IMR-90 (cell line): ENCODE results near the gene CALML3. TPM values are rescaled to one million over a fixed set of nuclear protein-coding genes. Genes with fewer than 3 reads are reported as not detected.

Experiments used
- ATAC-seq: fragments of 200-7000 bp; cut with Tn5 transposase; 2 replicates; pipeline ENCODE4 v1.9.1; 2020; ENCODE audit warnings: low read depth, mild to moderate bottlenecking, moderate library complexity
- BruUV-seq: library from RNA; stranded (reverse); fragments of 400-500 nt; replicated peaks from 2 replicates; lab custom pipeline; 2021; lab: Mats Ljungman, UMichigan
- CTCF ChIA-PET: fragments of 300-600 bp; formaldehyde crosslinking; extraction: SDS; loops from one replicate; lab custom pipeline; 2021; ENCODE audit warnings: antibody characterized with exemption; lab: Yijun Ruan, JAX
- POLR2A ChIA-PET: fragments of 300-600 bp; sonication (Branson Sonifier 250); formaldehyde crosslinking; loops from one replicate; lab custom pipeline; 2022; ENCODE audit warnings: antibody characterized with exemption; ENCODE audit not compliant: unreplicated experiment; lab: Charles Lee
- DNase-seq: peaks from one replicate; pipeline ENCODE4 v3.0.0; 2013
- H2AFZ ChIP-seq: replicated peaks from 2 replicates; pipeline ENCODE3; 2013; ENCODE audit warnings: low read length, mild to moderate bottlenecking; ENCODE audit not compliant: poor library complexity
- H2AK5ac ChIP-seq: 2 replicates; pipeline ENCODE4 v1.6.1; 2013; ENCODE audit warnings: low read depth, low read length, inconsistent platforms
- H2AK9ac ChIP-seq: replicated peaks from 2 replicates; pipeline ENCODE3; 2013; ENCODE audit warnings: mild to moderate bottlenecking, low read depth, low read length, moderate library complexity; ENCODE audit not compliant: poor library complexity
- H2BK120ac ChIP-seq: 2 replicates; pipeline ENCODE4 v1.6.1; 2013; ENCODE audit warnings: low read depth, low read length, inconsistent platforms
- H2BK15ac ChIP-seq: 3 replicates; pipeline ENCODE4 v1.6.1; 2013; ENCODE audit warnings: low read depth, low read length, inconsistent platforms
- H2BK20ac ChIP-seq: 2 replicates; pipeline ENCODE4 v1.6.1; 2013; ENCODE audit warnings: low read depth, mild to moderate bottlenecking, inconsistent platforms, low read length, moderate library complexity
- H2BK5ac ChIP-seq: 2 replicates; pipeline ENCODE4 v1.6.1; 2013; ENCODE audit warnings: mild to moderate bottlenecking, low read depth, low read length, inconsistent platforms; ENCODE audit not compliant: poor library complexity, severe bottlenecking
- H3K14ac ChIP-seq: replicated peaks from 2 replicates; pipeline ENCODE4 v1.6.1; 2013; ENCODE audit warnings: low read depth, low read length, inconsistent platforms
- H3K18ac ChIP-seq: 2 replicates; pipeline ENCODE4 v1.6.1; 2013; ENCODE audit warnings: low read depth, low read length, control low read depth
- H3K23ac ChIP-seq: 2 replicates; pipeline ENCODE4 v1.6.1; 2013; ENCODE audit warnings: low read depth, low read length, inconsistent platforms
- H3K27ac ChIP-seq: 2 replicates; pipeline ENCODE4 v1.5.1; 2013; ENCODE audit warnings: mild to moderate bottlenecking, control low read depth, low read length; ENCODE audit not compliant: insufficient read depth
- H3K27me3 ChIP-seq: 2 replicates; pipeline ENCODE4 v1.6.1; 2013; ENCODE audit warnings: low read length; ENCODE audit not compliant: control insufficient read depth, insufficient read depth
- H3K36me3 ChIP-seq: 2 replicates; pipeline ENCODE4 v1.6.1; 2013; ENCODE audit warnings: low read length, mixed read lengths; ENCODE audit not compliant: control insufficient read depth, insufficient read depth
- H3K4ac ChIP-seq: 2 replicates; pipeline ENCODE4 v1.6.1; 2013; ENCODE audit warnings: low read depth, low read length, inconsistent platforms
- H3K4me1 ChIP-seq: 2 replicates; pipeline ENCODE4 v1.6.1; 2013; ENCODE audit warnings: low read length, mixed read lengths; ENCODE audit not compliant: control insufficient read depth, insufficient read depth
- H3K4me2 ChIP-seq: 2 replicates; pipeline ENCODE4 v1.6.1; 2013; ENCODE audit warnings: low read depth, mild to moderate bottlenecking, control low read depth, low read length, moderate library complexity
- H3K4me3 ChIP-seq: 2 replicates; pipeline ENCODE4 v1.5.1; 2013; ENCODE audit warnings: low read depth, mild to moderate bottlenecking, control low read depth, low read length, moderate library complexity; ENCODE audit not compliant: insufficient read depth
- H3K56ac ChIP-seq: 2 replicates; pipeline ENCODE4 v1.6.1; 2013; ENCODE audit warnings: low read length, inconsistent platforms; ENCODE audit not compliant: insufficient read depth; ENCODE audit errors: extremely low read depth
- H3K79me1 ChIP-seq, 2 experiments: 2 replicates each; pipeline ENCODE4 v1.6.1; 2013; ENCODE audit warnings: low read length in 2 of 2, inconsistent platforms in 1 of 2, low read depth in 1 of 2
- H3K9ac ChIP-seq: 2 replicates; pipeline ENCODE4 v1.6.1; 2013; ENCODE audit warnings: low read depth, low read length, control low read depth
- H3K9me1 ChIP-seq: 2 replicates; pipeline ENCODE4 v1.6.1; 2013; ENCODE audit warnings: low read length, inconsistent platforms; ENCODE audit not compliant: insufficient read depth
- H3K9me3 ChIP-seq: 2 replicates; pipeline ENCODE4 v1.6.1; 2013; ENCODE audit warnings: low read length; ENCODE audit not compliant: control insufficient read depth, insufficient read depth
- H4K20me1 ChIP-seq: 2 replicates; pipeline ENCODE4 v1.6.1; 2013; ENCODE audit warnings: low read length, inconsistent platforms; ENCODE audit not compliant: insufficient read depth
- H4K5ac ChIP-seq: 2 replicates; pipeline ENCODE4 v1.6.1; 2013; ENCODE audit warnings: mild to moderate bottlenecking, low read depth, low read length, control low read depth
- H4K8ac ChIP-seq, 2 experiments: 2 replicates each; pipeline ENCODE4 v1.6.1; 2013; ENCODE audit warnings: low read depth in 2 of 2, low read length in 2 of 2, control low read depth in 1 of 2, inconsistent platforms in 1 of 2
- H4K91ac ChIP-seq: 2 replicates; pipeline ENCODE4 v1.6.1; 2013; ENCODE audit warnings: low read depth, low read length, inconsistent platforms; ENCODE audit not compliant: insufficient read depth
- CEBPB ChIP-seq: IDR thresholded peaks from 2 replicates; pipeline ENCODE4 v1.6.1; 2012; ENCODE audit warnings: low read depth, low read length, improper control_type of control experiment
- CHD1 ChIP-seq: IDR thresholded peaks from 2 replicates; pipeline ENCODE4 v1.6.1; 2012; ENCODE audit warnings: low read depth, low read length, improper control_type of control experiment
- MAFK ChIP-seq: IDR thresholded peaks from 2 replicates; pipeline ENCODE4 v1.6.1; 2012; ENCODE audit warnings: low read depth, low read length, improper control_type of control experiment
- MAZ ChIP-seq: IDR thresholded peaks from 2 replicates; pipeline ENCODE4 v1.6.1; 2012; ENCODE audit warnings: low read depth, mild to moderate bottlenecking, low read length, improper control_type of control experiment, moderate library complexity, borderline replicate concordance
- NFE2L2 ChIP-seq: fragments of 150-350 bp; IDR thresholded peaks from 2 replicates; pipeline ENCODE4 v1.6.1; 2016; ENCODE audit warnings: low read depth, mild to moderate bottlenecking, low read length
- POLR2A ChIP-seq: IDR thresholded peaks from 2 replicates; pipeline ENCODE4 v1.6.1; 2012; ENCODE audit warnings: mild to moderate bottlenecking, low read depth, low read length
- RCOR1 ChIP-seq: IDR thresholded peaks from 2 replicates; pipeline ENCODE4 v1.6.1; 2012; ENCODE audit warnings: mild to moderate bottlenecking, low read length, improper control_type of control experiment; ENCODE audit not compliant: insufficient replicate concordance
- RFX5 ChIP-seq: IDR thresholded peaks from 2 replicates; pipeline ENCODE4 v1.8.0; 2012; ENCODE audit warnings: low read depth, mild to moderate bottlenecking, low read length, moderate library complexity
- SMC3 ChIP-seq: fragments of 150-350 bp; IDR thresholded peaks from 2 replicates; pipeline ENCODE4 v1.6.1; 2016; ENCODE audit warnings: low read depth, mild to moderate bottlenecking, antibody characterized with exemption, low read length, moderate library complexity
- WGBS, 2 experiments: methylation state at CpG; one replicate each; pipeline versions ENCODE4 v1.1.5 to v1.1.7; 2013; ENCODE audit warnings: missing lambda C conversion rate in 2 of 2; ENCODE audit not compliant: insufficient read length in 1 of 2; ENCODE audit errors: extremely low coverage in 2 of 2; 5-methylcytosine and 5-hydroxymethylcytosine counted together
- dilution Hi-C: fragments of 300-500 bp; cut with HindIII; formaldehyde crosslinking; loops from one replicate; pipeline ENCODE4 v1.14.3; 2018; ENCODE audit warnings: low sequenced_read_pairs; ENCODE audit not compliant: unreplicated experiment
- in situ Hi-C: fragments of 300-500 bp; cut with MboI; formaldehyde crosslinking; loops from 3 replicates; pipeline ENCODE4 v1.14.3; 2019; ENCODE audit warnings: low sequenced_read_pairs, inconsistent platforms, mixed read lengths
- intact Hi-C: fragments of 100-400 bp; cut with micrococcal nuclease; formaldehyde crosslinking; loops from 2 replicates; pipeline ENCODE4 v1.10.0; 2022
- polyA plus RNA-seq, 3 experiments: library from polyadenylated mRNA; depleted of rRNA; stranded (reverse); fragments of >200 nt; gene quantifications; 2 replicates each; pipeline ENCODE4 v1.2.3, GENCODE V29; 2012; ENCODE audit warnings: low replicate concordance in 1 of 3
- total RNA-seq: library from RNA; depleted of rRNA; stranded (reverse); fragments of >200 nt; gene quantifications from 2 replicates; pipeline ENCODE4 v1.2.3, GENCODE V29; 2012
- TF ChIP-seq, protein P1 (sequence below): fragments of 150-350 bp; IDR thresholded peaks from 2 replicates; pipeline ENCODE4 v1.6.1; 2016; ENCODE audit warnings: low read depth, mild to moderate bottlenecking, low read length, moderate library complexity, borderline replicate concordance
- TF ChIP-seq, protein P2 (sequence below): fragments of 150-350 bp; IDR thresholded peaks from 2 replicates; pipeline ENCODE4 v1.6.1; 2017; ENCODE audit warnings: mild to moderate bottlenecking, antibody characterized with exemption, low read length, low read depth
- TF ChIP-seq, protein P3 (sequence below): conservative IDR thresholded peaks from 2 replicates; pipeline ENCODE4 v1.5.1; 2012; ENCODE audit warnings: mild to moderate bottlenecking, low read depth, low read length, improper control_type of control experiment

The CALML3 gene
- total and polyA plus RNA-seq, 2 of the 4 experiments (the other 2 are of a cell fraction) = not detected

DNA sequence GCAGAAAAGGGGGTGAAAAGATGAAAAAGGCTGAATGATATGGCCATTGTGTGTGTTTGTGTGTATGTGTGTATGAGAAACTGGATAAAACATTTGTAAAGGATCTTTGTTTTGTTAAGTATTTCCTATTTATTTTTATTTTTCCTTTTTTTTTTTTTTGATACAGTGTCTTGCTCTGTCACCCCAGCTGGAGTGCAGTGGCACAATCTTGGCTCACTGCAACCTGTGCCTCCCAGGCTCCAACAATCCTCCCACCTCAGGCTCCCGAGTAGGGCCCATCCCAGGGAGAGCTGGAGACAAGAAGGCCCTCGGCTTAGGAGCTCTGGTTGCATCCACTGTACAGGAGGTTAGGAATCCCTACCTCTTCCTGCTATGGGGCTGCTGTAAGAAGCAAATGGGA, 18.5 kb upstream of the CALML3 start (continued):
- TF ChIP-seq RFX5 = no peak
- TF ChIP-seq POLR2A = no peak
- no peak for TF ChIP-seq NFE2L2
- no peak for TF ChIP-seq CHD1
- no peak for TF ChIP-seq RCOR1
- no peak for TF ChIP-seq MAFK

DNA sequence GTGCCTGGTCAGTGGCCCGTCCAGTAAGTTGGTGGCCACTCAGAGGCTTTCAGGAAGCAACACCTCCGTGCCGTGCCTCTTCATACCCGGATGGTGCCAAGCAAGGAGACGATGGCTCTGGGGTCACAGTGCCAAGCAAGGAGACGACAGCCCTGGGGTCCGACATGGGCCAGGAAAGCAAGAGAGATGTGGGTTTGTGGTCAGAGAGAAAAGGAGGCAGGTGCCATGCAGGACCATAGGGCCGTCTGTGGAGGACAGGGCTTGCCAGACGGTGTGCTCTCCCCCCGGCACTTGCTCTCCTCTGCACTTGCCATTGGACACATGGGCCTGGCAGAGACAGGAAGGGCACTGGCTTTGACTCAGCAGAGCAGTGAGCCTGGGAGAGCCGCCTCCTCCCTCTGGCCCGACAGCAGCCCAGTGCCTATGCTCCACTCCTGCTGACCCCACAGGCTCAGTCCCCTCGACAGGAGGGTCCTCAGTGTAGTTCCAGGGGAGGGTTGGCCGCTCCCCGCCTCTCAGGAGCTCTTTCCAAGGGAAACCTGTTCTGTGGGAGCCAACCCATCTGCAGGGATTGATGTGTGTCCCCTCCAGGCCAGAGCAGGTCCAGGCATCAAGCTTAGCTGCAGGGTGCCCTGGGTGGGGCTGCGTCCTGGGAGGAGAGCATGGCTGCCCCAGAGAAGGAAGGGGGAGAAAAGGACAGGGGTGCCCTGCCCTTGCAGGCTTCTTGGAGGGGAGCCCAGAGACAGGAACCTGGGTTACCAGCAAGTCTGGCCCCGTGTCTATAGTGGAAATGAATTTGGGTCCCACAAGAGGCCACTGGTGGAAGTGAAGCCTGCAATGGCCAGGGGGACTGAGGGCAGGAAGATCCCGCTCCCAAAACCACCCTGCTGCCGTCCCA, 17.8 kb upstream of the CALML3 start:
- Histone ChIP-seq H3K23ac (no peak overlapping the region), H3K9me3 (no peaks in the 10 kb centered on the region), H3K18ac (no peak overlapping the region), H2AK5ac (no peak overlapping the region), H4K5ac (no peak overlapping the region), H2BK15ac (no peak overlapping the region), H3K4ac (no peak overlapping the region), H4K20me1 (no peaks in the 10 kb centered on the region), H3K27me3 (peaks cover 30% of the 10 kb centered on the region), H3K27ac (no peak overlapping the region), H3K9ac (no peak overlapping the region), H3K4me3 (no peak overlapping the region), H3K4me1 (no peaks in the 10 kb centered on the region), H3K56ac (no peak overlapping the region), H3K79me1 (no peaks in the 10 kb centered on the region), H4K8ac (no peak overlapping the region), H3K4me2 (no peak overlapping the region), H2AK9ac (no peak overlapping the region), H2BK20ac (no peak overlapping the region), H3K9me1 (peaks cover 3% of the 10 kb centered on the region; the same call in 1 of the 2 replicates), H3K36me3 (no peaks in the 10 kb centered on the region), H2AFZ (no peak overlapping the region), H2BK120ac (no peak overlapping the region), H4K91ac (no peak overlapping the region), H3K14ac (no peak overlapping the region), H2BK5ac (no peak overlapping the region)
- WGBS, 2 experiments = 75% methylated on average over 4 of the region's 19 CpGs; no CpG with 5 or more reads in 1 of the 2 experiments
- in situ Hi-C loops = no loop called here
- ChIA-PET CTCF (no interaction called here), POLR2A (no interaction called here)
- BruUV-seq = no TSS peak
- intact Hi-C loops = no loop called here
- DNase-seq (no peak), ATAC-seq (no peak)
- dilution Hi-C loops = no loop called here
- no peak for TF ChIP-seq MAZ
- TF ChIP-seq, protein P1, sequence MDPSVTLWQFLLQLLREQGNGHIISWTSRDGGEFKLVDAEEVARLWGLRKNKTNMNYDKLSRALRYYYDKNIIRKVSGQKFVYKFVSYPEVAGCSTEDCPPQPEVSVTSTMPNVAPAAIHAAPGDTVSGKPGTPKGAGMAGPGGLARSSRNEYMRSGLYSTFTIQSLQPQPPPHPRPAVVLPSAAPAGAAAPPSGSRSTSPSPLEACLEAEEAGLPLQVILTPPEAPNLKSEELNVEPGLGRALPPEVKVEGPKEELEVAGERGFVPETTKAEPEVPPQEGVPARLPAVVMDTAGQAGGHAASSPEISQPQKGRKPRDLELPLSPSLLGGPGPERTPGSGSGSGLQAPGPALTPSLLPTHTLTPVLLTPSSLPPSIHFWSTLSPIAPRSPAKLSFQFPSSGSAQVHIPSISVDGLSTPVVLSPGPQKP = no peak
- TF ChIP-seq, protein P2, sequence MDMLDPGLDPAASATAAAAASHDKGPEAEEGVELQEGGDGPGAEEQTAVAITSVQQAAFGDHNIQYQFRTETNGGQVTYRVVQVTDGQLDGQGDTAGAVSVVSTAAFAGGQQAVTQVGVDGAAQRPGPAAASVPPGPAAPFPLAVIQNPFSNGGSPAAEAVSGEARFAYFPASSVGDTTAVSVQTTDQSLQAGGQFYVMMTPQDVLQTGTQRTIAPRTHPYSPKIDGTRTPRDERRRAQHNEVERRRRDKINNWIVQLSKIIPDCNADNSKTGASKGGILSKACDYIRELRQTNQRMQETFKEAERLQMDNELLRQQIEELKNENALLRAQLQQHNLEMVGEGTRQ = no peak
- no peak for TF ChIP-seq POLR2A
- TF ChIP-seq RCOR1 = no peak
- no peak for TF ChIP-seq MAFK
- no peak for TF ChIP-seq SMC3
- TF ChIP-seq, protein P3, sequence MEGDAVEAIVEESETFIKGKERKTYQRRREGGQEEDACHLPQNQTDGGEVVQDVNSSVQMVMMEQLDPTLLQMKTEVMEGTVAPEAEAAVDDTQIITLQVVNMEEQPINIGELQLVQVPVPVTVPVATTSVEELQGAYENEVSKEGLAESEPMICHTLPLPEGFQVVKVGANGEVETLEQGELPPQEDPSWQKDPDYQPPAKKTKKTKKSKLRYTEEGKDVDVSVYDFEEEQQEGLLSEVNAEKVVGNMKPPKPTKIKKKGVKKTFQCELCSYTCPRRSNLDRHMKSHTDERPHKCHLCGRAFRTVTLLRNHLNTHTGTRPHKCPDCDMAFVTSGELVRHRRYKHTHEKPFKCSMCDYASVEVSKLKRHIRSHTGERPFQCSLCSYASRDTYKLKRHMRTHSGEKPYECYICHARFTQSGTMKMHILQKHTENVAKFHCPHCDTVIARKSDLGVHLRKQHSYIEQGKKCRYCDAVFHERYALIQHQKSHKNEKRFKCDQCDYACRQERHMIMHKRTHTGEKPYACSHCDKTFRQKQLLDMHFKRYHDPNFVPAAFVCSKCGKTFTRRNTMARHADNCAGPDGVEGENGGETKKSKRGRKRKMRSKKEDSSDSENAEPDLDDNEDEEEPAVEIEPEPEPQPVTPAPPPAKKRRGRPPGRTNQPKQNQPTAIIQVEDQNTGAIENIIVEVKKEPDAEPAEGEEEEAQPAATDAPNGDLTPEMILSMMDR = no peak
- no peak for TF ChIP-seq CEBPB
